GM10847 (cell line): Measurements from ENCODE around the gene KBTBD4.

Experiments used
- POLR2A ChIP-seq: IDR thresholded peaks from 2 replicates; pipeline ENCODE4 v1.6.1; 2011; ENCODE audit not compliant: insufficient read length; ENCODE audit errors: extremely low read depth

The KBTBD4 gene

GRCh38 chr11:47545298-47545697, 33.5 kb downstream of the KBTBD4 start:
- TF ChIP-seq POLR2A = no peak

- TF ChIP-seq POLR2A = no peak
These were observed 37.7 kb downstream of the KBTBD4 start for GRCh38 chr11:47541070-47541469.

- no peak for TF ChIP-seq POLR2A
These were observed 39.1 kb downstream of the KBTBD4 start for GRCh38 chr11:47539681-47540039.

- TF ChIP-seq POLR2A = no peak
These were observed 39.8 kb downstream of the KBTBD4 start for GRCh38 chr11:47538741-47539565.

- no peak for TF ChIP-seq POLR2A
These were observed 41.9 kb downstream of the KBTBD4 start for GRCh38 chr11:47536915-47537314.

- TF ChIP-seq POLR2A = no peak
These were observed 44.0 kb downstream of the KBTBD4 start for GRCh38 chr11:47534704-47535251.

- no peak for TF ChIP-seq POLR2A
These were observed 45.0 kb downstream of the KBTBD4 start for GRCh38 chr11:47533690-47534151.

GRCh38 chr11:47532597-47533213, 46.1 kb downstream of the KBTBD4 start:
- TF ChIP-seq POLR2A = no peak

- no peak for TF ChIP-seq POLR2A
These were observed 47.1 kb downstream of the KBTBD4 start for GRCh38 chr11:47531666-47532065.

- no peak for TF ChIP-seq POLR2A
These were observed 48.8 kb downstream of the KBTBD4 start for GRCh38 chr11:47529951-47530350.

GRCh38 chr11:47527186-47527585, 51.6 kb downstream of the KBTBD4 start:
- TF ChIP-seq POLR2A = no peak

GRCh38 chr11:47524291-47524874, 54.4 kb downstream of the KBTBD4 start:
- TF ChIP-seq POLR2A = no peak

GRCh38 chr11:47523490-47524225, 55.1 kb downstream of the KBTBD4 start:
- no peak for TF ChIP-seq POLR2A
